Right ventricle myocardium inferior (tissue), 1 donor: ENCODE results near the gene TEX50. TPM values are rescaled to one million over a fixed set of nuclear protein-coding genes. Genes with fewer than 3 reads are reported as not detected.
"Not testable (repeated sequence)": the region's sequence is repeated elsewhere in the genome, so short reads cannot be mapped to it uniquely, and the experiment has no call there.

ENCODE experiments used
- ATAC-seq: fragments of 200-7000 bp; cut with Tn5 transposase; one replicate; pipeline ENCODE4 v1.9.1; 2020; ENCODE audit warnings: mild to moderate bottlenecking, moderate library complexity
- DNase-seq: peaks from one replicate; pipeline ENCODE4 v3.0.0; 2021; ENCODE audit errors: missing footprints
- intact Hi-C: fragments of 100-400 bp; cut with DNase I; formaldehyde crosslinking; loops from one replicate; pipeline ENCODE4 v1.11.0; 2022
- long read RNA-seq: library from polyadenylated mRNA; unstranded; transcript quantifications from one replicate; pipeline ENCODE4 v2.0.0, GENCODE V29; 2021
- total RNA-seq: library from RNA; stranded (reverse); fragmentation: NEBNext Ultra II Directional; extraction: Animal tissue kit (Norgen Biotek cat#: 25700); gene quantifications from one replicate; pipeline ENCODE4 v1.2.1, GENCODE V29; 2021
- donor health status: DM: no; HTN: yes; CAD: no; lungs with severe emphysema.

Gene TEX50, protein sequence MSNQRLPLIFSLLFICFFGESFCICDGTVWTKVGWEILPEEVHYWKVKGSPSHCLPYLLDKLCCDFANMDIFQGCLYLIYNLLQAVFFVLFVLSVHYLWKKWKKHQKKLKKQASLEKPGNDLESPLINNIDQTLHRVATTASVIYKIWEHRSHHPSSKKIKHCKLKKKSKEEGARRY
- total RNA-seq = not detected
- long read RNA-seq = 0 reads

DNA sequence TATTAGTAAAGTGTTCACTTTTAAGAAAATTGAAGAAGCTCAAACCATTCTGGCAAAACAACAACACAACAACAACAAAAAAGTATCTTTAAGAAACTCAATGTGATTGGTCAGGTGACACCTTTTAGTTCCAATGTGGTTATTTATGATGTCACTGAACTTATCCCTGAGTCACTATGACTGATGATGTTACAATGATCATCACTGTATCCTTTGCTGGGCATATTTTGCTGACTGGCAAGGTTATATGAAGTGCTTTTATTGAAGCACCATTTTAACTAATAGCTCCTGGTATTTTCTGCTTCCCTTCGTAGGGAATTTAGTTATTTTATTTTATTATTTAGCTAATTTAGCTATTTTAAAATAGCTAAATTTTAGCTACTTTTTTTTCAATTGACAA, at the start of gene TEX50:
TSS of gene TEX50 (plus strand) at position 223 of the 400 bp plus-strand sequence. CDS start 184 bp downstream, outside the sequence.
- no peak for ATAC-seq
- DNase-seq = no peak
- intact Hi-C loops = no loop called here

DNA sequence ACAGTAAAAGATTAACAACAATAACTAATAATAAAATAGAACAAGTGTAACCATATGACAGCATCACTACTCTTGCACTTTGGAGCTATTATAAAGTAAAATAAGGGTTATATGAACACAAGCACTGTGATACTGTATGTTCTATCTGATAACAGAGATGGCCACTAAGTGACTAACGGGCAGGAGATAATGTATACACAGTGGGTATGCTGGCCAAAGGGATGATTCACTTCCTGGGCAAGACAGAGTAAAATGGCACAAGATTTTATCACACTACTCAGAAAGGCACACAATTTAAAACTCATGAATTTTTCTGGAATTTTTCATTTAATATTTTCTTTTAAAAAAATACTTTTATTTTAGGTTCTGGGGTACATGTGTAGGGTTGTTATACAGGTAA, 44.6 kb upstream of the TEX50 start:
- intact Hi-C loops = no loop called here
- DNase-seq (no peak), ATAC-seq (no peak)

DNA sequence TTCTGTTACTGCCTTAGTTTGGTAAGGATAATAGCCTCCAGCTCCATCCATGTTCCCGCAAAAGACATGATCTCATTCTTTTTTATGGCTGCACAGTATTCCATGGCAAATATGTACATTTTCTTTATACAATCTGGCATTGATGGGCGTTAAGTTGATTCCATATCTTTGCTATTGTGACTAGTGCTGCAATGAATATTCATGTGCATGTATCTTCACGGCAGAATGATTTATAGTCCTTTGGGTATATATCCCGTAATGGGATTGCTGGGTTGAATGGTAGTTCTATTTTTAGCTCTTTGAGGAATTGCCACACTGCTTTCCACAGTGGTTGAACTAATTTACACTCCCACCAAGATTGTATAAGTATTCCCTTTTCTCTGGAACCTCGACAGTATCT, 44.0 kb upstream of the TEX50 start:
- ATAC-seq, intact Hi-C loops, DNase-seq: not testable (repeated sequence)

DNA sequence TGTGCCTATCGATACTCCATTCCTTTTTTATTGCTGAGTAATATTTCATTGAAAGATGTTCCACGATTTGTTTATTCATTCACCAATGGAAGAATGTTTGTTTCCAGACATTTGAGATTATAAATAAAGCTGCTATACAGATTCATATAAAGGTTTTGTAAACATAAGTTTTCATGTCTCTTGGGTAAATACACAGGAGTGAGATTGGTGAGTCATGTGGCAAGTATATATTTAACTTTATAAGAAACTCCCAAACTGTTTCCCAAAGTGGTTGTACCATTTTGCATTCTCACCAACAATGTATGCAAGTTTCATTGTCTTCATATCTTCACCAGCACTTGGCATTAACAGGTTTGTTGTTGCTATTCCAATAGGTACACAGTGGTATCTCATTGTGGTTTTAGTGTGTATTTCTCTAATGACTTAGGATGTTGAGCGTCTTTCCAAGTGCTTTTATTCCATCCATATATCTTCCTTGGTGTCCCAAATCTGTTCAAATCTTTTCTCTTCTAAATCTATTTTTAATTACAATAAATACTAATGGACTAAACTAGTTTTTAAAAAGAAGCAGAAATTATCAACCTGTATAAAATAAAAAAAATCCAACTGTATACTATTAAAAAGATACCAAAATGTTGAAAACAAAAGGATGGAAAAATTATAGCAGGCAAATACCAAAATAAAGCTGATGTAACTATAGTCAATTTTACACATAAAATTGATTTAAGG, 38.9 kb upstream of the TEX50 start:
- DNase-seq = no peak
- intact Hi-C loops = no loop called here
- no peak for ATAC-seq

DNA sequence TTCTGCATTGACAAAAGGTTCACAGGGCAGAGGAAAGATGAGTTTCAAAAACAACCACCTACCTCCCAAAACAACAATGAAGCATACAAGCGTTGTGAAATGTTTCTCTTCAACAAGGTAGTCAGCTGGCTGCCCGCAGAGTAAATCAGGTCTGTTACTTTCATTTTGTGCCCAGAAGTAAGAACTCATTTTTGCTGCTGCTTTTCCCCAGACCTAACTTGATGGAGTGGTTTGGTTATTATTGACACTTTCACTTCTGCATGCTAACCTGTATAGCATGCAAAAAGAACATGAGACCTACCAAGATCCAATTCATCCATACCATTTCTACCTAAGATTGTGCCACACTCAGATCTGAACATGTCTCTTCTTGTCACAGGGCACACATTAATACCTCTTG, 33.5 kb upstream of the TEX50 start:
- intact Hi-C loops = no loop called here
- ATAC-seq = no peak
- no peak for DNase-seq

DNA sequence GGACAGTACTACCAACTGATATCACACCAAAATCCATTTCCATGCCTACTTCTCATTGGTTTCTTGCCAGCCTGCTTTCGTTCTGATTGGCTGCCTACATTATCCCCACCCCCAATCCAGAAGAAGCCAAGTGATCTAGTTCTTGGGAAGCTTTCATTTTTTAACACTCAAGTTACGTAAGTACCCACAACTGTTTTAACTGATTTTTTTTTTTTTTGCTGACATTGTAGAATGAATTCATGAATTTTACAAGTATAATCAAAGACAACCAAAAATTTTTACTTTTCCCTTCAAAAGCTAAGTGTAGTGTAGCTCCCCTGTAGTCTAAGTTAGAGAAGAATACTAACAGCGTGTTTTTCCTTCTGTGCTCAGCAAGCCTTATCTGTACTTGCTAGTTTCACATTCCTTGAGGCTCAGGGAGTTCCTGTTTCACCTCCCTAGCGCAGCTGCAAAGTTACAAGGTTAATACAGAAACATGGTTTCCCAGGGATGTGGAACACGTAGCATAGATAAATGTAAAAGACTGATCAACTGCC, 32.0 kb upstream of the TEX50 start, which contains the start of gene SLC9C2:
TSS of gene SLC9C2 (minus strand) at position 17 of the 536 bp plus-strand sequence. CDS start 1,296 bp downstream, outside the sequence.
- DNase-seq = no peak
- intact Hi-C loops = loop anchor here (2.0 kb wide), 1 partner anchor 172 kb away; no protein-coding TSS in a partner anchor
- ATAC-seq = peak; percentile 60

DNA sequence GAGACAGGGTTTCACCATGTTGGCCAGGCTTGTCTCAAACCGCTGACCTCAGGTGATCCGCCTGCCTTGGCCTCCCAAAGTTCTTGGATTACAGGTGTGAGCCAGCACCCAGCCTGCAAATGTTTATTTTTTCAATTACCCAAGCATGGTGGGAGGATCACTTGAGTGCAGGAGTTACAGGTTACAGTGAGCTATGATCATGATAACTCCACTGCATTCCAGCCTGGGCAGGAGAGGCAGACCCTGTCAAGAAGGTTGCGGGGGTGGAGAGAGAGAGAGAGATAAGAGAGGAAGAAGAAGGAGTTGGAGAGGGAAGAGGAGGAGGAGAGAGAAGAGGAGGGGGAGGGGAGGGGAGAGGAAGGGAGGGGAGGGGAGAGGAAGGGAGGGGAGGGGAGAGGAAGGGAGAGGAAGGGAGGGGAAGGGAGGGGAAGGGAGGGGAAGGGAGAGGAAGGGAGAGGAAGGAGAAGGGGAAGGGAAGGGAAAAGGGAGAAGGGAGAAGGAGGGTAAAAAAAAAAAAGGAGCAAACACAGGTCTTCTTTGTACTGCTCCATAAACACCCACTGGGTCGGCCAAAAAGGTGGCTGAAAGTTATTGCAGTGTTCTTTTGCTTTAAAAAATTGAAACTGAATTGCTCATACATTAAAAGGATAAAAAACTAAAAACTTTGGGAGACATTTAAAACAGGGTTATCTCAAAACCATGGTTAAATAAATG, 26.5 kb upstream of the TEX50 start:
- DNase-seq = no peak
- ATAC-seq = no peak
- intact Hi-C loops = no loop called here

DNA sequence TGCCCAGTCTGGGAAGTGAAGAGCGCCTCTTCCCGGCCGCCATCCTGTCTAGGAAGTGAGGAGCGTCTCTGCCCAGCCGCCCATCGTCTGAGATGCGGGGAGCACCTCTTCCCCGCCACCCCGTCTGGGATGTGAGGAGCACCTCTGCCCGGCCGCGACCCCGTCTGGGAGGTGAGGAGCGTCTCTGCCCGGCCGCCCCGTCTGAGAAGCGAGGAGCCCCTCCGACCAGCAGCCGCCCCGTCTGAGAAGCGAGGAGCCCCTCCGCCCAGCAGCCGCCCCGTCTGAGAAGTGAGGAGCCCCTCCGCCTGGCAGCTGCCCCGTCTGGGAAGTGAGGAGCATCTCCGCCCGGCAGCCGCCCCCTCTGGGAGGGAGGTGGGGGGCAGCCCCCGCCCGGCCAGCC, 22.1 kb upstream of the TEX50 start:
- ATAC-seq, intact Hi-C loops, DNase-seq: not testable (repeated sequence)

DNA sequence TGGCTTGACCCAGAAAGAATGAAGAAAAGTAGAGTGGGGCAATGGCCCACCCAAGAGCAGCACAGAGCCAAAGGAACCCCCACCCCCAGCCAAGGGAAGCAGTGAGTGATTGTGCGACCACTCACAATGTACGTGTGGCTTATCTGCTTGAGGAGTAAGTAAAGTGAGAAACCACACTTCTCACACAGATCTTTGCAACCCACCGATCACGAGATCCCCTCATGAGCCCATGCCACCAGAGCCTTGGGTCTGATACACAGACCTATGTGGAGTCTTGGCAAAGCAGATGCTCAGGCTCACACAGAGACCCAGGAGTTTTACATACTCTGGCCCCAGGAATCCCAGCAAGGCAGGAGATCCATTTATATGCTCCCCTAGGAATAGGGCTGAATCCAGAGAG, 18.3 kb upstream of the TEX50 start:
- DNase-seq = no peak
- ATAC-seq = no peak
- intact Hi-C loops = no loop called here

DNA sequence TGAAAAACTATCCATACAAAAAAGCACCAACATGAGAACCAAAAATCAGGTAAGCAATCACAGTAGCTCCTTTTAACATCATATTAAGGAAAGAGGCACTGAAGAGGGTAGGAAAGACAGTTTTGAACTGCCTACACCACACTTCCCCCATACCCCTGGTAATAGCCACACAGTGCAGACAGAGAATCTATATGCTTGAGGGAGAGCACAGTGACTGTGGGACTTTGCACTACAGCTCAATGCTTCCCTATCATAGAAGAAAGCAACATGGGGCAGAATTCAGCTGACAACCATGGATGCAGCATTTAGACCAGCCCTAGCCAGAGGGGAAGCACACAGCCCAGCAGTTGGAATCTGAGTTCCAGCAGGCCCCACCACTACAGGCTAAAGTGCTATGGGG, 7.9 kb upstream of the TEX50 start:
- intact Hi-C loops = no loop called here
- no peak for DNase-seq
- no peak for ATAC-seq

DNA sequence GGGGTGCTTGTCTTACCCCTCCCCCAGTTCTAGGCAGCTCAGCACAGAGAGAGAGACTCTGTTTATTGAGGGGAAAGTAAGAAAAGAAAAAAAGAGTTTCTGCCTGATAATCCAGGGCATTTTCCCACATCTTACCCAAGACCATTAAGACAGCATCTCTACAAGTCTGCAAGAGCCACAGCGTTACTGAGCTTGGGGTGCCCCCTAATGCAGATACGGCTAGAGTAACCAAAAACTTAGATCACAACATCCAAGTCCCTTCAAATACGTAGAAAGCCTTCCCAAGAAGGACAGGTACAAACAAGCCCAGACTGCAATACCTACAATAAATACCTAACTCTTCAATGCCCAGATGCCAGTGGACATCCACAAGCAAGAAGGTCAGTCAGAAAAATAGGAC, 6.2 kb upstream of the TEX50 start:
- ATAC-seq (no peak), DNase-seq (no peak)
- intact Hi-C loops = no loop called here

DNA sequence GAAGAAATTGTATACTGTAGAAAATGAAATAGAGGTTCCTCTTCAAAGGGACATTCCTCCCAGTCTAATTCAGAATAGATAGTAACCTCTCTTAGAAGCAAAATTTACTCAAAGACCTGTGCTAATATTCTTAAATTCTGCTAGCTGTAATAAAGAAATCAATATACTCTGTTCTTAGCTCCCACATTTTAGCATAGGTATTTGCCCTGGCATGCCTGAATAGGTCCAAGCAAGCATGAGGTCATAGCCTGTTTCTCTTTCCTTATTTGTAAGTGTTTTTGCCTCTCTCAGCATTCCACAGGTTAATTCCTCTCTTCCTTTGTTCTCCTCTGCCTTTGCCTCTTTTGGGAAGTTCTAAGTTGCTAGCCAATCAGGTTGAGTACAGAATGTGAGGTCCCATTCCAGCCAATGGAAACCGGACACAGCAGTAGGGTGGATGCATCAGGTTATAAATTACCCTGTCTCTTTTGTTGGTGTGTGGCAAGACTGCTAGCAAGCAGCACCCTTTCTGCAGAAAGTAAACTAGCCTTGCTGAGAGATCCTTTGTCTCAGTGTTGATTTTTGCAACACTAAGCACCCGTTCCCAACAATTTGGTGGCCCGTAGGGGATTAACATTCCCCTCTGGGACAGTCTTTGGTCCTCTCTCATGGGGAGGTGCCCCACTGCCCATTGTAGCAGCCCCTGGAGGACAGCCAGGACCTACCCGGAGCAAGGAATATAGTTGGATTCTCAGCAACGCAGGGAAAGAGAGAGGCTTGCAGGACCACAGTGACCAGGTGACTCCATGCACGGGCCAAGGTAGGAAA, 2.3 kb downstream of the TEX50 start:
- intact Hi-C loops, ATAC-seq: not testable (repeated sequence)

DNA sequence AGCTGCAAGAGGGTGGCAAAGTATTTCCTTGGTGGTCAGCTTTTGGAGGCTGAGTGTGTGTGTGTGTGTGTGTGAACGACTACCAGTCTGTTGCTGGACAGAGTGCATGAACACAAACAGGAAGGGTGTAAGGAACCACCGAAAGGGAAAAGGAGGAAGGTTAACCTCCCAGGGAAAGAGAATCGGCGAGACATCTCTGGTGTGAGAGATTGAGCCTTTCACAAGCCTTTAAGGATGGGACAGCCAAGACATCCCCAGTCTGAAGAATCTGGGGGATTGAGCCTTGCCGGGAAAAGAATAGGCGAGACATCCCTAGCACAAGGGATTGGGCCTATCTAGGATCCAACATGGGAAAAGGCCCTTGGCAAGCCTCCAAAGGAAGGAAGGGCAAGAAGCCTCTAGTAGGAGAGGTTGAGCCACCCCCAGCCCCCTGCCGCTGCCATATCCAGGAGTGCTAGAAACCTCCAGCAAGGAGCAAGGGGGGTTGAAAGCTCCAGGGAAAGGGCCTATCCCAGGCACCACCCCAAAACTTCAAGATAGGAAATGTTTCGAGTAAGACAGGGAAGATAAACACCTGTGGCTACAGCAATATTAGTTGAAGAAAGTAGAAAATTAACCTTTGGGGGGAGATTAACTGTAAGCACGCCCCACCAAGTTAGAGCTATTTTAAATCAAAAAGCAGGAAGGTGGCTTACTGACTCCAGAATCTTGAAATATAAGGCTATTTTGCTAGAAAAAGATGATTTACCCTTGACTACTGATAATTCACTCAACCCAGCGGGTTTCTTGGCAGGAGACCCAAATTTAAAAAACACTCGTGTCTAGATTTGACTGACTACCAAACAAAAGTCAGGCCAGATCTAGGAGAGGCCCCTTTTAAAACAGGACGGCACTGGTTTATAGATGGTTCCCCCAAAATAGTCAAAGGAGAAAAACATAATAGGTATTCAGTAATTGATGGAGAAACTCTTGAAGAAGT, 3.2 kb downstream of the TEX50 start:
- intact Hi-C loops = no loop called here
- DNase-seq = no peak

More for the DNA sequence above, 2.3 kb downstream of the TEX50 start:
- not testable (repeated sequence) for DNase-seq

DNA sequence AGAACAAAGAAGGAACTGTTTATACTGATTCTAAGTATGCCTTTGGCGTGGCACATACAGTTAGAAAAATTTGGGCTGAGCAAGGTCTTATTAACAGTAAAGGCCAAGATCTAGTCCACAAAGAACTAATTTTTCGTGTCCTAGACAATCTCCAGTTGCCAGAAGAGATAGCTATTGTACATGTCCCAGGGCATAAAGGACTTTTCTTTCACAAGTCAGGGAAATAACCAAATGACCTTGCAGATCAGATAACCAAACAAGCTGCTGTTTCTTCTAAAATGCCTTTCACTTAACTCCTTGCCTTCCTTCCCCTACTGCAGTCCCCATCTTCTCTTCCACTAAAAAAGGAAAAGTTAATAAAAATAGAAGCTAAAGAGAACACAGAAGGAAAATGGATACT, 4.0 kb downstream of the TEX50 start:
- intact Hi-C loops = no loop called here
- ATAC-seq = no peak
- DNase-seq = no peak

More for the DNA sequence above, 3.2 kb downstream of the TEX50 start:
- ATAC-seq = no peak

DNA sequence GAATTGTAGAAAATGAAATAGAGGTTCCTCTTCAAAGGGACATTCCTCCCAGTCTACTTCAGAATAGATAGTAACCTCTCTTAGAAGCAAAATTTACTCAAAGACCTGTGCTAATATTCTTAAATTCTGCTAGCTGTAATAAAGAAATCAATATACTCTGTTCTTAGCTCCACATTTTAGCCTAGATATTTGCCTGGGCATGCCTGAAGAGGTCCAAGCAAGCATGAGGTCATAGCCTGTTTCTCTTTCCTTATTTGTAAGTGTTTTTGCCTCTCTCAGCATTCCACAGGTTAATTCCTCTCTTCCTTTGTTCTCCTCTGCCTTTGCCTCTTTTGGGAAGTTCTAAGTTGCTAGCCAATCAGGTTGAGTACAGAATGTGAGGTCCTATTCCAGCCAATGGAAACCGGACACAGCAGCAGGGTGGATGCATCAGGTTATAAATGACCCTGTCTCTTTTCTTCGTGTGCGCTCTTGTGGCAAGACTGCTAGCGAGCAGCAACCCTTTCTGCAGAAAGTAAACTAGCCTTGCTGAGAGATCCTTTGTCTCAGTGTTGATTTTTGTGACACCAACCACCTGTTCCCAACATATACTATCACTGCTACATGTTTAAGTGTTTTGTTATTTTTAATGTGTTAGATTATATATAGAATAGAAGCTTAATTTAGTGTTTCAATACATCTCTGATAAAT, 7.5 kb downstream of the TEX50 start:
- not testable (repeated sequence) for ATAC-seq

DNA sequence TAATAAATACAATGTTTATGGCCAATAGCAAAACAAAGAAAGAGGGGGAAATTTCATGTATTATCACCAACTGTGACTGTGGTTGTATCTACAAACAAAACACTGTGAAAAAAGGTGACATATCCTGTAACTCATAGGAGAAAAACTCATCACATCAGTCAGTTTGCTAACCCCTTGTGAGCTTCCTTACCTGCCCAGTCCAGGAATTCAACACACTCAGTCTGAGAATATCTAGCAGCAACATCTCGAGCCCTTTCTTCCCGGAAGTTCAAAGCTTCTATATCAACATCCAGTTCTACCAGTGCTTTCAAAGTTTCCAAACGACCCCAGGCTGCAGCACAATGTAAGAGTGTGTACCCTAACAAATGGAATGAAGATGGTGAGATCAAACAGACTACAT, 11.5 kb downstream of the TEX50 start:
- no peak for ATAC-seq
- no peak for DNase-seq
- intact Hi-C loops = no loop called here

More for the DNA sequence above, 7.5 kb downstream of the TEX50 start:
- DNase-seq, intact Hi-C loops: not testable (repeated sequence)
